HEK293 (cell line): Measurements from ENCODE around the gene TMEM214.

Experiments used
- CTCF ChIA-PET: fragments of 350-600 bp; formaldehyde crosslinking; extraction: SDS; loops from one replicate; lab custom pipeline; 2021; ENCODE audit warnings: antibody characterized with exemption; lab: Yijun Ruan, JAX
- POLR2A ChIA-PET: fragments of 300-600 bp; formaldehyde crosslinking; extraction: SDS; loops from one replicate; lab custom pipeline; 2020; ENCODE audit warnings: antibody characterized with exemption, inconsistent platforms; lab: Yijun Ruan, JAX
- H3K27ac ChIP-seq: fragments of 200-500 bp; sonication (Bioruptor generic); 2 replicates; pipeline ENCODE4 v1.5.1; 2014; ENCODE audit warnings: low read depth, low read length, control low read depth, inconsistent platforms; ENCODE audit errors: extremely low read depth
- H3K36me3 ChIP-seq, 2 experiments: fragments of 200-500 bp in 1 of 2; sonication (Bioruptor generic) in 1 of 2; 1 replicate in 1 of 2; 2 replicates in 1 of 2; pipeline ENCODE4 v1.5.1; 2014 to 2017; ENCODE audit warnings: inconsistent platforms in 2 of 2, low read length in 2 of 2; ENCODE audit not compliant: control insufficient read depth in 2 of 2, insufficient read depth in 1 of 2
- H3K4me1 ChIP-seq: fragments of 200-500 bp; sonication (Bioruptor generic); 2 replicates; pipeline ENCODE4 v1.5.1; 2014; ENCODE audit warnings: mild to moderate bottlenecking, low read length, inconsistent platforms; ENCODE audit not compliant: control insufficient read depth, insufficient read depth
- H3K4me3 ChIP-seq: 2 replicates; pipeline ENCODE4 v1.5.1; 2011; ENCODE audit warnings: low read depth, mild to moderate bottlenecking, control low read depth, low read length, moderate library complexity
- H3K9me3 ChIP-seq: fragments of 200-500 bp; sonication (Bioruptor generic); 2 replicates; pipeline ENCODE4 v1.5.1; 2014; ENCODE audit warnings: low read depth, low read length, inconsistent platforms; ENCODE audit not compliant: control insufficient read depth, insufficient read depth
- EGR2 ChIP-seq: fragments of 450-650 bp; formaldehyde crosslinking; IDR thresholded peaks from 2 replicates; pipeline ENCODE4 v1.5.1; 2016; ENCODE audit warnings: low read depth, missing biosample characterization, missing genetic modification characterization
- GLIS2 ChIP-seq: fragments of 450-650 bp; formaldehyde crosslinking; IDR thresholded peaks from 2 replicates; pipeline ENCODE4 v1.5.1; 2016; ENCODE audit warnings: missing biosample characterization, missing genetic modification characterization
- KLF1 ChIP-seq: fragments of 450-650 bp; formaldehyde crosslinking; IDR thresholded peaks from 2 replicates; pipeline ENCODE4 v1.5.1; 2016; ENCODE audit warnings: missing biosample characterization, missing genetic modification characterization
- KLF16 ChIP-seq: fragments of 450-650 bp; formaldehyde crosslinking; IDR thresholded peaks from 2 replicates; pipeline ENCODE4 v1.5.1; 2017; ENCODE audit warnings: missing biosample characterization, missing genetic modification characterization
- MYNN ChIP-seq: fragments of 450-650 bp; formaldehyde crosslinking; IDR thresholded peaks from 2 replicates; pipeline ENCODE4 v1.5.1; 2016; ENCODE audit warnings: missing biosample characterization, missing genetic modification characterization, borderline replicate concordance
- MZF1 ChIP-seq: fragments of 450-650 bp; formaldehyde crosslinking; IDR thresholded peaks from 2 replicates; pipeline ENCODE4 v1.5.1; 2017; ENCODE audit warnings: missing biosample characterization, missing genetic modification characterization, borderline replicate concordance
- PRDM10 ChIP-seq: fragments of 450-650 bp; formaldehyde crosslinking; IDR thresholded peaks from 2 replicates; pipeline ENCODE4 v1.5.1; 2016; ENCODE audit warnings: missing biosample characterization, missing genetic modification characterization
- PRDM4 ChIP-seq: fragments of 450-650 bp; formaldehyde crosslinking; IDR thresholded peaks from 2 replicates; pipeline ENCODE4 v1.5.1; 2017; ENCODE audit warnings: missing biosample characterization, missing genetic modification characterization
- SP2 ChIP-seq: fragments of 450-650 bp; formaldehyde crosslinking; IDR thresholded peaks from 2 replicates; pipeline ENCODE4 v1.5.1; 2016; ENCODE audit warnings: missing biosample characterization, missing genetic modification characterization
- TRIM28 ChIP-seq: IDR thresholded peaks from 2 replicates; pipeline ENCODE4 v1.6.1; 2011; ENCODE audit warnings: low read length, control low read depth, borderline replicate concordance
- ZEB2 ChIP-seq: fragments of 450-650 bp; formaldehyde crosslinking; IDR thresholded peaks from 2 replicates; pipeline ENCODE4 v1.5.1; 2016; ENCODE audit warnings: missing biosample characterization, missing genetic modification characterization
- ZNF19 ChIP-seq: fragments of 450-650 bp; formaldehyde crosslinking; IDR thresholded peaks from 2 replicates; pipeline ENCODE4; 2016; ENCODE audit warnings: missing biosample characterization, missing genetic modification characterization, low read depth
- ZNF394 ChIP-seq: fragments of 450-650 bp; formaldehyde crosslinking; IDR thresholded peaks from 2 replicates; pipeline ENCODE4 v1.5.1; 2016; ENCODE audit warnings: missing biosample characterization, missing genetic modification characterization, mild to moderate bottlenecking, moderate library complexity, borderline replicate concordance
- ZNF529 ChIP-seq: fragments of 450-650 bp; formaldehyde crosslinking; IDR thresholded peaks from 2 replicates; pipeline ENCODE4 v1.5.1; 2017; ENCODE audit warnings: missing genetic modification characterization, missing biosample characterization; ENCODE audit not compliant: insufficient replicate concordance
- ZNF544 ChIP-seq: fragments of 450-650 bp; formaldehyde crosslinking; IDR thresholded peaks from 2 replicates; pipeline ENCODE4 v1.5.0; 2017; ENCODE audit warnings: missing biosample characterization, missing genetic modification characterization
- ZNF645 ChIP-seq: fragments of 450-650 bp; formaldehyde crosslinking; IDR thresholded peaks from 2 replicates; pipeline ENCODE4; 2016; ENCODE audit warnings: missing biosample characterization, missing genetic modification characterization
- ZNF660 ChIP-seq: fragments of 450-650 bp; IDR thresholded peaks from 2 replicates; pipeline ENCODE4 v1.5.1; 2018; ENCODE audit warnings: missing biosample characterization, mild to moderate bottlenecking, missing genetic modification characterization
- TF ChIP-seq, protein P1 (sequence below): fragments of 450-650 bp; formaldehyde crosslinking; IDR thresholded peaks from 2 replicates; pipeline ENCODE4 v1.5.1; 2017; ENCODE audit warnings: missing biosample characterization, missing genetic modification characterization
- TF ChIP-seq, protein P2 (sequence below): fragments of 450-650 bp; formaldehyde crosslinking; IDR thresholded peaks from 2 replicates; pipeline ENCODE4 v1.5.1; 2017; ENCODE audit warnings: missing biosample characterization, missing genetic modification characterization
- TF ChIP-seq, protein P3 (sequence below): IDR thresholded peaks from 2 replicates; pipeline ENCODE4 v1.6.1; 2011; ENCODE audit warnings: mild to moderate bottlenecking, low read depth, low read length, borderline replicate concordance

The TMEM214 gene

DNA sequence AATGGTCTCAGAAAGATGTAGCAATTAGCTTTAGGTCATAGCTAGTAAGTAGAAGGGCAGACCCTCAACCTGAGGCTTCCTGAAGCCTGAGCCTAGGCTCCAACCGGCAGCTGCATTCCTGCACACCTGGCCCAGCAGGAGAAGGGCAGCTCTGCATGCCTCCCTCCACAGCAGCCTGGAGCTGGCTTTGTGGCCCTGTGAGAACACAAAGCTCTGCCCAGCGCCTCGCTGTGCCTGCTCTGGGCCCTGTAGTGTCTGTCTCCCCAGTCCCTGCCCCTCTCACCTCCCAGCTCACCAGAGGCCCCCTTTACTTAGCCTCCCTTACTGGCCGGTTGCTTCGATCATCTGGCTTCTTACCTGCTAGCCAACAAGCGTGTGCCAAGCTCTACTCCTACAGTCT is 6.7 kb downstream of the TMEM214 start:
- no peak for TF ChIP-seq TRIM28
- TF ChIP-seq SP2 (tag by site-specific recombination): no peak
- no peak for TF ChIP-seq ZNF19
- TF ChIP-seq ZNF645 (tag by site-specific recombination): no peak
- no peak for TF ChIP-seq PRDM4 (tag by site-specific recombination)
- TF ChIP-seq, protein P1, sequence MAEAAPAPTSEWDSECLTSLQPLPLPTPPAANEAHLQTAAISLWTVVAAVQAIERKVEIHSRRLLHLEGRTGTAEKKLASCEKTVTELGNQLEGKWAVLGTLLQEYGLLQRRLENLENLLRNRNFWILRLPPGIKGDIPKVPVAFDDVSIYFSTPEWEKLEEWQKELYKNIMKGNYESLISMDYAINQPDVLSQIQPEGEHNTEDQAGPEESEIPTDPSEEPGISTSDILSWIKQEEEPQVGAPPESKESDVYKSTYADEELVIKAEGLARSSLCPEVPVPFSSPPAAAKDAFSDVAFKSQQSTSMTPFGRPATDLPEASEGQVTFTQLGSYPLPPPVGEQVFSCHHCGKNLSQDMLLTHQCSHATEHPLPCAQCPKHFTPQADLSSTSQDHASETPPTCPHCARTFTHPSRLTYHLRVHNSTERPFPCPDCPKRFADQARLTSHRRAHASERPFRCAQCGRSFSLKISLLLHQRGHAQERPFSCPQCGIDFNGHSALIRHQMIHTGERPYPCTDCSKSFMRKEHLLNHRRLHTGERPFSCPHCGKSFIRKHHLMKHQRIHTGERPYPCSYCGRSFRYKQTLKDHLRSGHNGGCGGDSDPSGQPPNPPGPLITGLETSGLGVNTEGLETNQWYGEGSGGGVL: no peak
- no peak for TF ChIP-seq ZNF660 (tag by site-specific recombination)
- no peak for TF ChIP-seq ZNF544 (tag by site-specific recombination)
- no peak for TF ChIP-seq MZF1 (tag by site-specific recombination)
- no peak for TF ChIP-seq EGR2 (tag by site-specific recombination)
- no peak for TF ChIP-seq GLIS2
- Histone ChIP-seq H3K9me3 (no peaks in the 10 kb centered on the region), H3K27ac (no peak overlapping the region), H3K36me3 (peaks cover 3 to 86% of the 10 kb centered on the region in 2 experiments), H3K4me1 (peaks cover 16% of the 10 kb centered on the region), H3K4me3 (no peak overlapping the region)
- ChIA-PET POLR2A (interaction anchor here (1.5 to 1.8 kb wide), 2 partner anchors 11 to 32 kb away, joined by 6 to 8 read pairs; partner anchors contain the start of gene OST4), CTCF (interaction anchor here (0.6 to 0.9 kb wide), 2 partner anchors 77 to 80 kb away, joined by 3 read pairs; no protein-coding TSS in a partner anchor)

DNA sequence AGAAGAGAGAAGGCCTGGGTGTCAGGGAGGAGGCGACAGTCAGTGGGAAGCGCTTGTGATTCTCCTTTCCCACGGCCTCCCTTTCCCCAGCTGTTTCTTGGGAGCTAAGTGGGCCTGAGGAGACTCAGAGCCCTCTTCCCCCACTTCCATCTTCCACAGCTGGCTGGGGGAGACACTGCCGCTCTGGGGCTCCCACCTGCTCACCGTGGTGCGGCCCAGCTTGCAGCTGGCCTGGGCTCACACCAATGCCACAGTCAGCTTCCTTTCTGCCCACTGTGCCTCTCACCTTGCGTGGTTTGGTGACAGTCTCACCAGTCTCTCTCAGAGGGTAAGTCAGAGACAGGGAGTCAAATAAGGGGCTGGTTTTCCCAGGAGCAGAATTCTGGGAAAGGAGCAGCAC is 7.1 kb downstream of the TMEM214 start:
- Histone ChIP-seq H3K27ac (no peak overlapping the region), H3K9me3 (no peaks in the 10 kb centered on the region)
- CTCF ChIA-PET: interaction anchor here (0.6 to 0.9 kb wide), 2 partner anchors 78 to 80 kb away, joined by 3 read pairs; no protein-coding TSS in a partner anchor
- TF ChIP-seq MYNN (tag by site-specific recombination) (no peak), PRDM10 (tag by site-specific recombination) (no peak), ZNF529 (tag by site-specific recombination) (no peak), ZNF394 (tag by site-specific recombination) (no peak), KLF16 (tag by site-specific recombination) (no peak), ZEB2 (tag by site-specific recombination) (no peak), KLF1 (tag by site-specific recombination) (no peak)
- TF ChIP-seq, protein P2, sequence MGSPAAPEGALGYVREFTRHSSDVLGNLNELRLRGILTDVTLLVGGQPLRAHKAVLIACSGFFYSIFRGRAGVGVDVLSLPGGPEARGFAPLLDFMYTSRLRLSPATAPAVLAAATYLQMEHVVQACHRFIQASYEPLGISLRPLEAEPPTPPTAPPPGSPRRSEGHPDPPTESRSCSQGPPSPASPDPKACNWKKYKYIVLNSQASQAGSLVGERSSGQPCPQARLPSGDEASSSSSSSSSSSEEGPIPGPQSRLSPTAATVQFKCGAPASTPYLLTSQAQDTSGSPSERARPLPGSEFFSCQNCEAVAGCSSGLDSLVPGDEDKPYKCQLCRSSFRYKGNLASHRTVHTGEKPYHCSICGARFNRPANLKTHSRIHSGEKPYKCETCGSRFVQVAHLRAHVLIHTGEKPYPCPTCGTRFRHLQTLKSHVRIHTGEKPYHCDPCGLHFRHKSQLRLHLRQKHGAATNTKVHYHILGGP (tag by site-specific recombination): no peak
- TF ChIP-seq, protein P3, sequence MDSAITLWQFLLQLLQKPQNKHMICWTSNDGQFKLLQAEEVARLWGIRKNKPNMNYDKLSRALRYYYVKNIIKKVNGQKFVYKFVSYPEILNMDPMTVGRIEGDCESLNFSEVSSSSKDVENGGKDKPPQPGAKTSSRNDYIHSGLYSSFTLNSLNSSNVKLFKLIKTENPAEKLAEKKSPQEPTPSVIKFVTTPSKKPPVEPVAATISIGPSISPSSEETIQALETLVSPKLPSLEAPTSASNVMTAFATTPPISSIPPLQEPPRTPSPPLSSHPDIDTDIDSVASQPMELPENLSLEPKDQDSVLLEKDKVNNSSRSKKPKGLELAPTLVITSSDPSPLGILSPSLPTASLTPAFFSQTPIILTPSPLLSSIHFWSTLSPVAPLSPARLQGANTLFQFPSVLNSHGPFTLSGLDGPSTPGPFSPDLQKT: no peak
- TF ChIP-seq, all 188 proteins: peak for 0
- peaks cover 16% of the 10 kb centered on the region for H3K4me1 ChIP-seq
- H3K4me3 ChIP-seq: no peak overlapping the region
- POLR2A ChIA-PET: interaction anchor here (1.5 to 2.7 kb wide), 2 partner anchors 11 kb away, joined by 8 to 14 read pairs; partner anchors contain the start of gene AGBL5
- H3K36me3 ChIP-seq: peaks cover 3 to 83% of the 10 kb centered on the region in 2 experiments
